Activated naive CD4-positive, alpha-beta T cell (primary cell): Measurements from ENCODE around the gene KLHL29.

ENCODE experiments used
- DNase-seq, 4 experiments: peaks; one replicate each; lab custom pipeline; 2025; lab: John Stamatoyannopoulos, UW

KLHL29 gene

GRCh38 chr2:23571085-23571484, 186.1 kb downstream of the KLHL29 start:
- DNase-seq, result no peak

- no peak for DNase-seq
These were observed 186.7 kb downstream of the KLHL29 start for GRCh38 chr2:23571527-23572282.

- no peak for DNase-seq
These were observed 190.1 kb downstream of the KLHL29 start for GRCh38 chr2:23574919-23575654.

DNA sequence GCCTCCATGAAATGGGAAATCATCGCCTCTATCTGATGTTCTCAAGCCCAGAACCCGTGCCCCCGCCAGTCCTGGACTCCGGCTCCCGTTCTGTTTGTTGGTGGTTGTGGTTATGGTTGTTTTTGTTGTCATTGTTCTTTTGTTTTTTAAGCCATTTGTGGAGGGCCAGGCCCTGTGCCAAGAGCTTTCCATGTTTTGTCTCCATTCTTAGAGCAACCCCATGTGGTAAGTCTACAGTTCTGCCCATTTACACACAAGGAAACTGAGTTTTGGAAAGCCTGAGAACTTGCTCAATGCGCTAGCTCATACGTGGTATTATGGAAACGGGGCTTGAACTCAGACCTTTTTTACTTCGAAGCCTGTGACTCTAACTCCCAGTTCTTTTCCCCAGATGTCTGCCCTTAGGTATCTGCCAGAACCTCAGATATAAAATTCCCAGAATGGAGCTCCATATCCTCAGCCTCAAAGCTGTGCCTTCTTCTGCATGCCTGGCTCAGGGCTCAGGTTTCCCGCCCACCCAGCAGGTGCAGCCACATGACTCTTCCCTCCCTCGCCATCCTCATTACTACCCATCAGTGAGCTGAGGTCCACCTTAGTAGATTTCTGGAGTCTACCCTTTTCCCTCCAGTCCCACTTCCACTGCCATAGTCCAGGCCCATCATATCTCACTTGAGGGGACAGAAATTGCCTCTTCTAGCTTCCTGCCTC, 194.1 kb downstream of the KLHL29 start:
- DNase-seq, result no peak

GRCh38 chr2:23579674-23580073, 194.7 kb downstream of the KLHL29 start:
- no peak for DNase-seq

DNA sequence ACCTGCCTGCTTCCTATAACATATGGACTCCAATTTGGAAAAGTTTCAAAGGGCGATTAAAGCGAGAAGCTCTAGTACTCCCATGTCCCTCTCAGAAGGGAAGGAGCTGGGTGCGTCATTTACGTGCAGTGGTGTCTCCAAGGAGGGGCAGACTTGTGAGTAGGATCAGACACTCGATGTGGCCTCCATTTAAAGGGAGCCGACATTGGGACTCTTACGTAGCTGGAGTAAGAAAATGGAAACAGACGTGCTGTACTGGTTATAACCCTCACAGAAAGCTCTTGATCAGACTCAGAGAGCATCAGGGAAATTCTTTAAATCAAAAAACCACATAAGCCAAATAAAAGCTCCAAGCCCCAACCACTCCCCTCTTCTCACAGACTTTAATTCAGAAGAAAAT, 198.5 kb downstream of the KLHL29 start:
- DNase-seq, result no peak

DNA sequence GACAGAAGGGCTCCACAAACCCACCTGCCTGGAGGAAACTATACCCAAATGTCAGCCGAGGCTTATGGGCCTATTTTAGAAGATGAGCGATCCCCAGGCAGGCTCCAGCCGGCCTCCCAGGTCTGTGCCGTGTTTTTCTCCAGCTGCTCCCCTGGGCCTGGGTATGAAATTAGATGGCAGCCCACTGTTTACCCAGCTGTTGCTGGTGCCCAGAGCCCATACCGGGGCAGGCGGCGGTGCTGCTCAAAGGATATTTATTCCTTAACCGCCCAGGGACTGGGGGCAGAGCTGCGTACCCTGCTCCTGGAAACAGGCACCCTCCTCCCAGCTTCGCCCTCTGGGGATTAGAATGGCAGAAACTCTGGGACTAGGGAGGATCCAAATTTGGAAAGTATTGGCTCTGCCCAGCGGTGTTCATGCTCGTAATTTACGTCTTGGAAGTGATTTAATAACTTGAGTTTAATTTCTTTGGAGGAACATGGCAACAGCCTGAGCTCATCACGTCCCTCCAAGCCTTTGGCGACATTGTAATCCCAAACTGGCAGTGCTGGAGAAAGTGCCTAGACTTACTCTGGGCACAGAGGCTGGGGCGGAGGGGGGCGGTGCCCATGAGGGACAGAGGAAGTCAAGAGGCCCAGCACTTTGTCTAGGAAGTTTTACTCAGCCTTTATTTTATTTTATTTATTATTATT, 199.2 kb downstream of the KLHL29 start:
- no peak for DNase-seq

DNA sequence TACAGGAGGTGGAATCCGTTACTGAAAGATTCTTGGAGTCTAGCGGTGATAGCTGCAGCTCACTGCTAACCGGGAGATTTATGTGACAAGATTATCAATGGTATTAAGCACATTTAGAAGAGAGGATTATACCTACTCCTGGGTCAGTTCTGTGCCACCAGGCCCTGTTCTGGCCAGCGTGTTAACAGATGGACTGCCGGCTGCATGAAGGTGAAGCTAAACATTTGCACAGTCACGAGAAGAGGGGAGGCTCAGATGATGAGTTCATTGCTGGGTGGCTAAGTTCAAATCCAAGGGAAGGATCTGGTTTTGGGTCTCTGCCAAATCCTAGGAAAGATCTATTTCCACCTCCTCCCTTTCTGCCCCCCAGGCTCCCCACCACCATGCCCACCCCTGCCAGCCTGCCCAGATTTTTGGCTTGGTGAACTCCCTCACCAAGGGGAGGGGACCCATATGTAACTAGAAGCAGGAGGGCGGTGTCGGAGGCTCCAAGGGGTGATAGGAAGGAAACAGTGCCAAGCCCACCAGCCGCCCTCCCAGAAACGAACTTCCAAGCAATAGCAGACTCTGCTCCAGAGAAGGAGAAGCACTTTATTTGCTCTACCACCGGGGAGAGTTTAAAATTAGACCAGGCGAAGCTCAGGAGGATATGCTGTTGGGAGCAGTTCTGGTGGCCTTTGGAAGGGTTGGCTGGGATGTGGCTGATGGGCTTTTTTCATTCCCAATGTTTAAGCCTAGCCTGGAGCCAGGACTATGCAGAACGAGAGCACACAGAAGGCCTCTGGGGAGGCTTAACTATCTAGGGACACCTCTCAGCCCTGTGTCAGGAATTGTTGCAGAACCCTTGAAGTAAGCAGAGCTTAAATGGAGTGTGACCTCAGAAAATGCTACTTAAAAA, 200.5 kb downstream of the KLHL29 start:
- no peak for DNase-seq

DNA sequence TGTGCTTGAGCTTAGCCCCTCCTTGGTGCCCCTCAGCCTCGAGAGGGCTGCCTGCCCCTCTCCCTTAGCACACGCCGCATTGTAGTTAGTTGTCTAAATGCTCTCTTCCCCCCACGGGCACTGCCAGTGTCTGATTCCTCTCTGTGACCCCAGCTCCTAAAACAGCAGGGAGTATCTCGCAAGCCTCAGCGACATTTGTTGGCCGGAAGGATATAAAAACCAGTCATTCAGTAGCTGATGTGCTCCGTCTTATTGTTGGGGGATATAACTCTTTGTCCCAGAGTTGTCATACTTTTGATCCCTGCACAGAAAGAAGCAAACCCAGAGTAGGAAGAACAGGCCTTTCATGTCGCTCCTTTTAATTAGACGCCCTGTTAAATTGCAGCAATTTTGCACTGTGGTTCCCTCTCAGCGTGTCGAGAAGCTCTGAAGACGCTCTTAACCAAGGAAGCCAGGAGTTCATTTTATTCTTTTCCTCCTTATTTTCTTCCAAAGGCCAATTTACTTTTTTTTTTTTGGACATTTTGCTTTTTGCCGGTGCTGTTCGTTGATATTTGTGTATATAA, 201.8 kb downstream of the KLHL29 start:
- DNase-seq, result no peak

DNA sequence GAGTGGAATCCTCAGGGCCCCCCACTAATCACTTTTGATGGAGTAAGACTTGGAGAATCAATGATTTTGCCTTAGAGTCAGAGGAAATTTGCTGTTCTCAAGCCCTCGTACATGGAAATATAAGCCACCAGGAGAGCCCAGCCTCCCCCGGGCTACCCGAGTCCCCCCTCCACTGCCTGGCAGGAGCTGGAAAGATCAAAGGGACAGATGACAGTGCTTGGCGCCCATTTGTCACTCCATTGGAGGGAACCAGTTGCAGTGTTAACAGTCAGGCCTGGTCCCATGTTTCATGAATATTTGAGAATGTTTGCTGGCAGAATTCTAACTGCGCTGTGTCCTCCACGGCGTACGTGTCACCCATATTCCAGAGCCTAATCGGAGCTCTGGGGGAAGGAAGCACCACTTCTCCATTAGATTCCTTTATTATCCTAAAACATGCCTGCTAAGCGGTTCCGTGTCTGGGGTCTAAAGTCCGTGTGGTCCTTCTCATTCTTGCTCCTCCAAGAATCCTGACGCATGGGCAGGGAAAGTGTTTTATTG, 202.4 kb downstream of the KLHL29 start:
- DNase-seq, result no peak

- no peak for DNase-seq
These were observed 203.1 kb downstream of the KLHL29 start for GRCh38 chr2:23588106-23588505.

DNA sequence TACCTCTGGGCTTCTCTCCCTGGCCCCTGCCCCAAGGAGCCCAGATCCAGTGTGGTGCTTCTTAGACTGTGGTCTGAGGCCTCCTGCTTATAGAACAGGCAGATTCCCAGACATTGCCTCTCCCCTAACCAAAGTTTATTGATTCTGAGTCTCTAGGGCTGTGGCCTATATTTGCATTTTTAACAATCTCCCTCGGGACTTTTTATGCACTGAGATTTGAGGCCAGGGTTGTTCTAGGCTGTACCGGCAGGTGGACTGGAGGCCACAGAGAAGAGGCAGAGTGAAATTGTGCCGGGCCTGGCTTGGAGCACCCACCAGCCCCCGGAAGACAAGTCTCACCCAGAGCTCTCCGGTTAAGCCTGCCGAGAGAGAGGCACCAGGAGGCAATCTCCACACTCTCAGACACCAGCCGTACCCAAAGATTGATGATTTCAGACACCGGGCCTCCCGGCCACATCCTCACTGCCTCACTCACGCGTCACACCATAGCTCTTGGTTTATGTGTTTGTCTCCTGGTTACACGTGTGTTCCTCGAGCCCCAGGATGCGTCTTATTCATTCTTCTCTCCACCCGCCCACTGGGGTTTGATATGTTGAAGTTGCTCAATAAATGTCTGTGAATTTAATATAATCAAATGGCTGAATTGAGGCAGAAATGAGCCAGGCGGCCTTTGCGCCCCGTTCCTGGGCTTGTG, 203.7 kb downstream of the KLHL29 start:
- no peak for DNase-seq

DNA sequence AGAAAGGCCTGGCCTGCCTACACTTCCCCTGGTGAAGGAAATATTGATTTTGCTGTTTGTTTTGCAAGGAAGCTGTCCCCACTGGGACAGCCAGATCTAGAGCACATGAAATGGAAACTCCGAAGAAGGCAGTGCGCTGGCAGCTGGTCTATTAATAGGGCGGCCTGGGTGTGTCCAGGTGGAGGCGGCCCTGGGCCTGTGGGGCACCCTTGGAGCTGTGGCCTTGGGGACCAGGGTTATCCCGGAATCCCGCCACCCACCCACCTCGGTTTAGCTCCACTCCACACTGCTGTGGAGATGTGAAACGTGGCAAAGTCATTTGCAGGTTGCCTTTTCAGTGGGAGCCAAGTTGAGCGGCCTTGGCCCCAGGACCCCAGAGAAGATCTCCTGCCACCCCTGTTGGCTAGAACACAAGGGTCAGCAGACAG, 204.3 kb downstream of the KLHL29 start:
- DNase-seq, result no peak

- DNase-seq, result no peak
These were observed 204.8 kb downstream of the KLHL29 start for GRCh38 chr2:23589739-23590138.

GRCh38 chr2:23590241-23590869, 205.4 kb downstream of the KLHL29 start:
- DNase-seq, result no peak

DNA sequence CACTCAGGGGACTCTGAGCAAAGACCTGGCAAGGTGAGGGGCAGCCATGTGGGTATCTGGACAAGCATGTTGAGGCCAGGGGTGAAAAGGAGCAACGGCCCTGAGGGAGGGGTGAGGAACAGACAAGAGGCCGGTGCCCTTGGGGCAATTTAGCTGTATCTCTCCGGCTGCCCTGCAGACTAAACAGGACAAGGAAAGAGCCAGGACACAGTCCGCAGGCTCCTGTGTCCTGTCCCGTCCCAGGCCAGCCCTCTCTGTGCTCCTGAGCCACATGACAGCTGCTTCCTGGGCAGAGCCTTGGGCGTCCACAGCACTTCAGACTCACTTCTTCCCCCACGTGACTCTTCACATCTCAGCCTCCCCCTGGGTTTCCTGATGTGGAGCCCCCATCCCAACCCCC, 206.1 kb downstream of the KLHL29 start:
- no peak for DNase-seq

DNA sequence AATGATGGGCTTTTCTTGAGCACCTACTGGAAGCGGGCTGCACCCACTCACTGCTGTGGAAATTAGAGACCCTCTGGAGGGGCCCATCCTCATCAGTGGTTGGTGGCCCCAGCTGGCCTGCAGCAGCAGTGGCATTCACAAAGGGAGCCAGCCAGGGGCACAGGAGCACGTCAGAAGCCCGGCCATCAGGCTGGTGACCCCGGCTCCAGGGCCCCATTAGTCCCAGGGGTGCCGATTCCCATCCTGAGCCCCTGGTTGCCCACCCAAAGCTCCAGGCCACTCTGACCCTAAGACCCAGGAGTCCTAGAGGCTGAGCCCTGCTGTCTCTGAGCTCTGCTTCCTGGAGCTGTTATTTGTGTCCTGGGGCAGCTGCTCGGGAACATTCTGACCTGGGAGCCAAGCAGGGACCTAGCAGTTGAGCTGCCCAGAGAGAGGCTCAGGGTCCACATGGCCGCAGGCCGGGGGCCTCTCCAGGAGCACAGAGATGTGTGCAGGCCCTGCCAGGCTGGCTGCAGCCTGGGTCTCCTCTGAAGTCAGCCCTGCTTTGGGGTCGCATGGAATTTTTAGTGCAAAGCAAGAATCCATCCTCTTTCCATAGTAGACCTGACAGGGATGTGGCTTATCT, 207.2 kb downstream of the KLHL29 start:
- no peak for DNase-seq

GRCh38 chr2:23592898-23593751, 208.1 kb downstream of the KLHL29 start:
- DNase-seq, result no peak
